ENCODE data around the gene MAN2B1.

The MAN2B1 gene

GRCh38 chr19:12695997-12696365, 29.4 kb upstream of the MAN2B1 start:
- no peak for TF ChIP-seq CTCF (IDR thresholded peaks at IDR 0.05; ENCODE audit: low read depth, low read length)
- DNase-seq (ENCODE audit: extremely low read depth, low read depth), result no peak

- DNase-seq (ENCODE audit: extremely low read depth, low read depth), result no peak
- TF ChIP-seq CTCF (IDR thresholded peaks at IDR 0.05; ENCODE audit: low read depth, low read length), result no peak
Observed at GRCh38 chr19:12695514-12695913, 29.0 kb upstream of the MAN2B1 start.

GRCh38 chr19:12695096-12695495, 28.6 kb upstream of the MAN2B1 start:
- no peak for TF ChIP-seq CTCF (IDR thresholded peaks at IDR 0.05; ENCODE audit: low read depth, low read length)
- no peak for DNase-seq (ENCODE audit: extremely low read depth, low read depth)

- no peak for DNase-seq (ENCODE audit: extremely low read depth, low read depth)
- TF ChIP-seq CTCF (IDR thresholded peaks at IDR 0.05; ENCODE audit: low read depth, low read length), result no peak
Observed at GRCh38 chr19:12694641-12695040, 28.1 kb upstream of the MAN2B1 start.

- no peak for TF ChIP-seq CTCF (IDR thresholded peaks at IDR 0.05; ENCODE audit: low read depth, low read length)
- DNase-seq (ENCODE audit: extremely low read depth, low read depth), result no peak
Observed at GRCh38 chr19:12692960-12693359, 26.4 kb upstream of the MAN2B1 start.

GRCh38 chr19:12689581-12690216, 23.2 kb upstream of the MAN2B1 start:
- no peak for TF ChIP-seq CTCF (IDR thresholded peaks at IDR 0.05; ENCODE audit: low read depth, low read length)
- DNase-seq (ENCODE audit: extremely low read depth, low read depth), result no peak

- no peak for DNase-seq (ENCODE audit: extremely low read depth, low read depth)
- TF ChIP-seq CTCF (IDR thresholded peaks at IDR 0.05; ENCODE audit: low read depth, low read length), result no peak
Observed at GRCh38 chr19:12689012-12689411, 22.5 kb upstream of the MAN2B1 start.
